Measurements from ENCODE around the gene KIF20B. TPM values are rescaled to one million over a fixed set of nuclear protein-coding genes. Genes with fewer than 3 reads are reported as not detected.
"Not testable (repeated sequence)": the region's sequence is repeated elsewhere in the genome, so short reads cannot be mapped to it uniquely, and the experiment has no call there.

KIF20B gene
- total RNA-seq, 1 experiment from 2014 or later: 11.8 TPM

GRCh38 chr10:89750441-89750840 is 49.1 kb downstream of the KIF20B start:
- no peak for DNase-seq (ENCODE audit: low read depth)
- in situ Hi-C loops (cut with HindIII; ENCODE audit: low pct_unique_long_range_greater_than_20kb, low sequenced_read_pairs): no loop called here

- in situ Hi-C loops (cut with HindIII; ENCODE audit: low pct_unique_long_range_greater_than_20kb, low sequenced_read_pairs): no loop called here
- no peak for DNase-seq (ENCODE audit: low read depth)
Observed at GRCh38 chr10:89755374-89755773, 54.0 kb downstream of the KIF20B start.

DNA sequence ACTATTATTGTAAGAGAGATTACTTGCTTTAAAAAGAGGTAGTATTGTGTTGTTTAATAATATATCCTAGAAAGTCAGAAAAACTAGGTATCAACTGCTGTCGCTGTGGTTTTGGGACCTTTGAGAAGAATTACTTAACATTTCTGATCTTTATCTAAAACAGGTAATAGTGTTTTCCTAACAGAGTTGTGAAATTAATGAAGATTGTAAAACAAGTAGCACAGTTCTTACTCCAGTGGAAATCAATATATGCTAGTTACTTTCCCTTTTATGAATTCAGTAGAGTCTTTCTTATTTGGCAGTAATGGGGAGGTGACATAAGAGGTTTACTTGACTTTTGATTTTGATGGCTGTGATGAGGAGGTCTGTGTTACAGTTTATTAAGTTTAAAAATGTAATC is 58.1 kb downstream of the KIF20B start:
- in situ Hi-C loops (cut with HindIII; ENCODE audit: low pct_unique_long_range_greater_than_20kb, low sequenced_read_pairs): no loop called here
- DNase-seq (ENCODE audit: low read depth): no peak

GRCh38 chr10:89763671-89764070 is 62.3 kb downstream of the KIF20B start:
- in situ Hi-C loops (cut with HindIII; ENCODE audit: low pct_unique_long_range_greater_than_20kb, low sequenced_read_pairs); DNase-seq (ENCODE audit: low read depth): not testable (repeated sequence)

DNA sequence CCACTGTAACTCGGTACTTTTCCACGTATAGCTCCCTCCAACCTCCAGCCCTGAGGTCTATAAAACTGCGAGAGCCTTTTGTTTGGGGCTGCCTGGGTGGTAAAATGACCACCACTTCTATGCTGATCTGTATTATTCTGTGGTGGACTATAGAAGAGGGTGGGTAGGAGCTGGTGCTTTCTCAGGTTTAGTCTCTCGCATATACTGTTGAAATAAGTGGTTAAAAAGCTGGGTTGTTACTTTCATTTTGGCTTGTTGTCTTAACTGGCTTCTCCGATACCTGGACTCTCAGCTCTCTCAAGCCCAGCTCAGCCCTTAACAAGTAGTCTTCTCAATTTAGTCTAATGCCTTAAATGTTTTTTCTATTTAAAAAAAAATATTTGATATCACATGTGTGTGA is 70.3 kb downstream of the KIF20B start:
- DNase-seq (ENCODE audit: low read depth): no peak
- in situ Hi-C loops (cut with HindIII; ENCODE audit: low pct_unique_long_range_greater_than_20kb, low sequenced_read_pairs): no loop called here

GRCh38 chr10:89773081-89773480 is 71.7 kb downstream of the KIF20B start:
- in situ Hi-C loops (cut with HindIII; ENCODE audit: low pct_unique_long_range_greater_than_20kb, low sequenced_read_pairs): no loop called here
- DNase-seq (ENCODE audit: low read depth): no peak

- in situ Hi-C loops (cut with HindIII; ENCODE audit: low pct_unique_long_range_greater_than_20kb, low sequenced_read_pairs): no loop called here
- DNase-seq (ENCODE audit: low read depth): no peak
Observed at GRCh38 chr10:89776665-89777064, 75.3 kb downstream of the KIF20B start.

DNA sequence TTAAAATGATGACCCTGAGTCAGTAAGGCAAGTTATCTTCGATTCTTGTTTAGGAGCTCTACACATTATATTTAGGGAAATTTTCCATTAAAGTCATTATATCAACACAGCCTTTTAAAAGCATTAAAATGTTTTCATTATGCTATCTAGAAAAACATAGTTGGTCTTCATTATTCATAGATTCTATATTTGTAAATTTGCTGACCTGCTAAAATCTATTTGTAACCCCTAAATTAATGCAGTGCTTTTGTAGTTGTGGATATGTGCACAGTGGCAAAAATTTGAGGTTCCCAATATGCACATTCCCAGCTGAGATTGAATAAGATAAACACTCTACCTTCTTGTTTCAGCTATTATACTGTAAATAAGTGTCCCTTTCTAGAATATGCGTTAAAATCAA is 81.1 kb downstream of the KIF20B start:
- DNase-seq (ENCODE audit: low read depth): no peak
- in situ Hi-C loops (cut with HindIII; ENCODE audit: low pct_unique_long_range_greater_than_20kb, low sequenced_read_pairs): no loop called here

DNA sequence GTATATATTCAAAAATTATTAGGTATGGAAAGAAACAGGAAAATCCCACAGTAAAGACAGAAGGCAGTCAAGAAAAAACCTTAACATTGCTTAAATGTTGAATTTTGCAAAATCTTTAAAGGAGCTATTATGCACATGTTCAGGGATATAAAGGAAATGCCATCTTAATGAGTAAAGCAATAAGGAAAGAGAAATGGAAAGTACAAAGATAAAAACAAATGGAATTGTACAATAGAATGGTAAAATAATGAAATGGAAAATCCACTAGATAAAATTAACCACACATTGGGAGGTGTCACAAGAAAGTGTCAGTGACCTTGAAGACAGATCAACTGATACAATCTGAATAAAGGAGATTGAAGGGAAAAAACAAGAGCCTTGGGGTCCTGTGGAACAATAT is 82.0 kb downstream of the KIF20B start:
- in situ Hi-C loops (cut with HindIII; ENCODE audit: low pct_unique_long_range_greater_than_20kb, low sequenced_read_pairs): no loop called here
- no peak for DNase-seq (ENCODE audit: low read depth)

GRCh38 chr10:89785095-89785494 is 83.7 kb downstream of the KIF20B start:
- peak; percentile 54 for DNase-seq (ENCODE audit: low read depth)
- in situ Hi-C loops (cut with HindIII; ENCODE audit: low pct_unique_long_range_greater_than_20kb, low sequenced_read_pairs): no loop called here

DNA sequence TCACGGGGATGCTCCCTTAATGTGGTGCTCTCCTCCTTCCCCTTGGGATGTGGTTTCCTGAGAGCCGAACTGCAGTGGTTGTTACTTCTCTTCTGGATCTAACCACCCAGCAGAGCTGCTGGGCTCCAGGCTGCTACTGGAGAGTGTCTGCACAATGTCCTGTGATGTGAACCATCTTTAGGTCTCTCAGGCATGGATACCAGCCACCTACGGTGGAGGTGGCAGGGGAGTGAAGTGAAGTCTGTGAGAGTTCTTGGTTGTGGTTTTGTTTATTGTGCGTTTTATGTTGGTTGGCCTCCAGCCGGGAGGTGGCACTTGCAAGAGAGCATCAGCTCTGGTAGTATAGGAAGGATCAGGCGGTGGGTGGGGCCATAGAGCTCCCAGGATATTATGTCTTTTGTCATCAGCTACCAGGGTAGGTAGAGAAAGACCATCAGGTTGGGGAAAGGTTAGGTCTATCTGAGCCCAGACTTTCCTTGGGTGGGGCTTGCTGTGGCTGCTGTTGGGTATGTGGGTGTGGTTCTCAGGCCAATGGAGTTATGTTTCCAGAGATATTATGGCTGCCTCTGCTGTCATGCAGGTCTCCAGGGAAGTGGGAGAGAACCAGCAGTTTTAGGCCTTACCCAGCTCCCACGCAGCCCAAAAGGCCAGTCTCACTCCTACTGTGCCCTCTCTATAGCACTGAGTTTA is 87.9 kb downstream of the KIF20B start:
- no peak for DNase-seq (ENCODE audit: low read depth)
- in situ Hi-C loops (cut with HindIII; ENCODE audit: low pct_unique_long_range_greater_than_20kb, low sequenced_read_pairs): no loop called here

DNA sequence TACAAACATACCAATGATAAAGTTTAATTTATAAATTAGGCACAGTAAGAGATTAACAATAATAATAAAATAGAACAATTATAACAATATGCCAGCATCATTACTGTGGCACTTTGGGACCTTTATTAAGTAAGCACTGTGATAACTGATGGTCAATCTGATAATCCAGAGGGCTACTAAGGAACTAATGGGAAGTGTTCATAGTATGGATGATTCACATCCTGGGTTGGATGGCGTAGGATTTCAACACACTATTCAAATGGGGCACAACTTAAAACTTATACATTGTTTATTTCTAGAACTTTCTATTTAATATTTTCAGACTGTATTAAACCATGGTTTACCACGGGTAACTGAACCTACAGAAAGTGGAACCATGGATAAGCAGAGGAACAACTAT is 90.8 kb downstream of the KIF20B start:
- in situ Hi-C loops (cut with HindIII; ENCODE audit: low pct_unique_long_range_greater_than_20kb, low sequenced_read_pairs): no loop called here

GRCh38 chr10:89793649-89794254 is 92.4 kb downstream of the KIF20B start:
- in situ Hi-C loops (cut with HindIII; ENCODE audit: low pct_unique_long_range_greater_than_20kb, low sequenced_read_pairs): no loop called here
- peak; percentile 33 for DNase-seq (ENCODE audit: low read depth)

More for the DNA sequence above, 90.8 kb downstream of the KIF20B start:
- DNase-seq (ENCODE audit: low read depth): no peak

- DNase-seq (ENCODE audit: low read depth): no peak
- in situ Hi-C loops (cut with HindIII; ENCODE audit: low pct_unique_long_range_greater_than_20kb, low sequenced_read_pairs): no loop called here
Observed at GRCh38 chr10:89795840-89796239, 94.5 kb downstream of the KIF20B start.

DNA sequence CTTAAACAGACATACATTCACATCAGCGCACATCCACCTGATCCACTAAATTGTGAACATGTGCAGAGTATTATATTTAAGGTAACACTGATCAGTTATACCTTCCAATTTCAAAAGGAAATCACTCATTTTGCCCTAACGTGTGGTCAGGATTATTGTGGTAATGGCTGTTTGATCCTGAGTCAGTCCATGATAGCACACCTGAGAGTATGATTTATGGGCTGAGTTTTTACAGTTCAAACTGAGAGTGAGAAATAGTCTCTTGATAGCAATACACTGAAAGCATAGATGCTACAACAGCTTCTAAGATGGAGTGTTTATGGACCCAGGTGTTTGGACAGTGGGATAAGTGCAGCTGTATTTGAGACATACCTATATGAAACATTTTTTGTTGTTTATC is 96.7 kb downstream of the KIF20B start:
- no peak for DNase-seq (ENCODE audit: low read depth)
- in situ Hi-C loops (cut with HindIII; ENCODE audit: low pct_unique_long_range_greater_than_20kb, low sequenced_read_pairs): no loop called here

DNA sequence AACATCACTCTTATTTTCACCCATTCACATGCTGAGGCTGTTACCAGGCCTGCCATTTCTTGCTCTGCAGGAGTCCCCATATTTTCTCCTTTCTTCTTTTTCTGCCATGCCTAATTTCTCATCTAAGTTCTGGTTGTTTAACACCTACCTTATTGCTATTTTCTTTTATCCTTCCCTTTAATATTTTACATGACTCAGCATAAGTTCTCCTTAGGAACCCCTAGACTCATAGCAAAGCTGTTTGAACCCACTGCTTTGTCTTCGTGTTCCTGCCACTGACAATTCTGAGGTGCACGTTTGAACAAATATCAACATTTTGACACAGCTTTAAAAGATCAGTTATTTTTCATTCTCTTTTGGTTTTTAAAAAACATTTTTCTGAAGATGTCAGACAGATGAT is 98.2 kb downstream of the KIF20B start:
- in situ Hi-C loops (cut with HindIII; ENCODE audit: low pct_unique_long_range_greater_than_20kb, low sequenced_read_pairs): no loop called here

DNA sequence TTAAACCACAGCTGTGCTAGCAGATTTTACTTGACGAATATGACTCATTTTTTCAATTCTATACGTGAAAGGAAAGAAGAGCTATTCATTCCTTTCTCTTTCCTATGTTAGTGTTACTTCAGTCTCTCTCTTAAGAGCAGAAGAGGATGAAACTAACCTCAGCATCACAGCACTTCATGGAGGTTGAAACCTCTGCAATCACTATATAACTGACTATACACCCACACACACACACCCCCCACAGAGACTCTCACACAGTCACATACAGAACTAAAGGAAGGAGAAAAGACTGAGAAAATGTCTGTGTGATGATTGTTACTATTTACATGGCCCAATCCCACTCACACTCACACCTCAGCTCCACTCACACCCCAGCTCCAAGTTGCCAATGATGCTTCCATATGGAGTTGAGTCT is 104.2 kb downstream of the KIF20B start:
- no peak for DNase-seq (ENCODE audit: low read depth)
- in situ Hi-C loops (cut with HindIII; ENCODE audit: low pct_unique_long_range_greater_than_20kb, low sequenced_read_pairs): no loop called here

More for the DNA sequence above, 98.2 kb downstream of the KIF20B start:
- no peak for DNase-seq (ENCODE audit: low read depth)

DNA sequence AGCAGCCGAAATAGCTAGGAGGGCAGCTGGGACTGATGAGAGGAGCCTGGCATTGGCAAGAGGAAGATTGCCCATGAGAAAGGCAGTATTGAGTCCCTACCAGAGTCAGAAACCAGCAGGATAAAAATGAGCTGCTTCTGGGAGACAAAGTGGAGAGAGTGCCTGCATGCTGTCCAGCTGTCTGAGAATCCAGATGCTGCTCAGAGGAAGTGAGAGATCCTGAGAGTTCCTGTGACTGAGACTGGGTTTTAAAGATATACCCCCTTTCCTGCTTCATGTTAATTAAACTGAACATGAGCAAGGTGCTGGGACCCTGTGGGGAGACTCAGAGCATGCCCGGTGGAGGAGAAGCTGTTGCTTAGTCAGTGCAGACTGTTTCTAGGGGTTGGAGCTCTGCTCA is 107.5 kb downstream of the KIF20B start:
- no peak for DNase-seq (ENCODE audit: low read depth)
- in situ Hi-C loops (cut with HindIII; ENCODE audit: low pct_unique_long_range_greater_than_20kb, low sequenced_read_pairs): no loop called here

DNA sequence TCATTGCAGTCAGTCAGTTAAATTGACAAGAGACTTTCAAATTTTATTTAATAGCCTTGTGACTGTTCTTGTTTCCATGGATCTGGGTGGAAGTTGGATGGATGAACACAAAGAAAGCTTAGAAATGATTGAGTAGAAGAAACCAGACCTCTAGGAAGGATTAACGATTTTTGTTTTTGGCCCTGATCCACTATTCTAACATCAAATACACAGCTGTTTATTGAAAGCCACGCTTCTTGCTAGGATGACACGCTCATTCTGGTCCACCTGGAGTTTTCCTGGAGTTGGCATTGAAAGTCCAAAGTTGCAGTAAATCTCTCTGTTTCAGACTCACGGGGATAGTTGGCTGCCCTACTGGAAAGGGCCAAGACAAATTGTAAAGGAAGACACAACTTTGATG is 108.4 kb downstream of the KIF20B start:
- in situ Hi-C loops (cut with HindIII; ENCODE audit: low pct_unique_long_range_greater_than_20kb, low sequenced_read_pairs): no loop called here

GRCh38 chr10:89810908-89811525 is 109.6 kb downstream of the KIF20B start:
- in situ Hi-C loops (cut with HindIII; ENCODE audit: low pct_unique_long_range_greater_than_20kb, low sequenced_read_pairs): no loop called here
- DNase-seq (ENCODE audit: low read depth): no peak

More for the DNA sequence above, 108.4 kb downstream of the KIF20B start:
- DNase-seq (ENCODE audit: low read depth): no peak

Measured in Caki2 (cell line).